ENCODE results near the gene RNF14.

DNA sequence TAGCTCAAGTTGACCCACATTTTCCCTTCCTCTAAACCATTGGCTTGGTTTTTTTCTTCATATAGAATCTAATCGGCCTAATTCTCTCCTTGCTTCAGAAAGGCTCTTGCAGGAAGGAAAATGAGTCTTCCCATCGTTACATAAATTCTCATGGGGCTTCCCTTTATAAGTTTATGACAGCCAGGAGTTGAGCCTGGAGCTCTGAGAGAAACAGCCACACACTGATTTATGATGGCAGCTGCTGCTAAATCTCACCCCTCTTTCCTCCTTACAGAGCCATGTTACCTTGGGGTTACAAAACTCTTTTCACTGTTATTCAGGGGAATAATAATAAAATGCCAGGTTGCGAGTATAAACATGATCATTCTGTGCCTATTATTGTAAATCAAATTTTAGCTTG is 5.2 kb upstream of the RNF14 start:
- TF ChIP-seq, protein P1, sequence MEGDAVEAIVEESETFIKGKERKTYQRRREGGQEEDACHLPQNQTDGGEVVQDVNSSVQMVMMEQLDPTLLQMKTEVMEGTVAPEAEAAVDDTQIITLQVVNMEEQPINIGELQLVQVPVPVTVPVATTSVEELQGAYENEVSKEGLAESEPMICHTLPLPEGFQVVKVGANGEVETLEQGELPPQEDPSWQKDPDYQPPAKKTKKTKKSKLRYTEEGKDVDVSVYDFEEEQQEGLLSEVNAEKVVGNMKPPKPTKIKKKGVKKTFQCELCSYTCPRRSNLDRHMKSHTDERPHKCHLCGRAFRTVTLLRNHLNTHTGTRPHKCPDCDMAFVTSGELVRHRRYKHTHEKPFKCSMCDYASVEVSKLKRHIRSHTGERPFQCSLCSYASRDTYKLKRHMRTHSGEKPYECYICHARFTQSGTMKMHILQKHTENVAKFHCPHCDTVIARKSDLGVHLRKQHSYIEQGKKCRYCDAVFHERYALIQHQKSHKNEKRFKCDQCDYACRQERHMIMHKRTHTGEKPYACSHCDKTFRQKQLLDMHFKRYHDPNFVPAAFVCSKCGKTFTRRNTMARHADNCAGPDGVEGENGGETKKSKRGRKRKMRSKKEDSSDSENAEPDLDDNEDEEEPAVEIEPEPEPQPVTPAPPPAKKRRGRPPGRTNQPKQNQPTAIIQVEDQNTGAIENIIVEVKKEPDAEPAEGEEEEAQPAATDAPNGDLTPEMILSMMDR (IDR thresholded peaks at IDR 0.05) = no peak
- no peak for TF ChIP-seq POLR2A (IDR thresholded peaks at IDR 0.05)
